AG04449 (cell line): ENCODE data around the gene DISP2.

Experiments used
- CTCF ChIA-PET: fragments of 350-600 bp; formaldehyde crosslinking; extraction: SDS; loops from one replicate; lab custom pipeline; 2021; ENCODE audit warnings: antibody characterized with exemption; lab: Yijun Ruan, JAX
- POLR2A ChIA-PET: fragments of 400-600, 350-600 bp; formaldehyde crosslinking; extraction: SDS; loops from one replicate; lab custom pipeline; 2020; ENCODE audit warnings: antibody characterized with exemption, inconsistent platforms; lab: Yijun Ruan, JAX
- DNase-seq: peaks from one replicate; pipeline ENCODE4 v3.0.0-alpha.2; 2010; ENCODE audit warnings: low read depth, low spot score
- H3K4me3 ChIP-seq: 2 replicates; pipeline ENCODE4 v1.5.1; 2011; ENCODE audit warnings: low read depth, mild to moderate bottlenecking, control low read depth, low read length
- TF ChIP-seq, protein P1 (sequence below): IDR thresholded peaks from one replicate; pipeline ENCODE4 v1.5.1; 2011; ENCODE audit warnings: mild to moderate bottlenecking, moderate library complexity, low read length, control low read depth, inconsistent platforms; ENCODE audit not compliant: insufficient read depth; ENCODE audit errors: missing control alignments

DISP2 gene

DNA sequence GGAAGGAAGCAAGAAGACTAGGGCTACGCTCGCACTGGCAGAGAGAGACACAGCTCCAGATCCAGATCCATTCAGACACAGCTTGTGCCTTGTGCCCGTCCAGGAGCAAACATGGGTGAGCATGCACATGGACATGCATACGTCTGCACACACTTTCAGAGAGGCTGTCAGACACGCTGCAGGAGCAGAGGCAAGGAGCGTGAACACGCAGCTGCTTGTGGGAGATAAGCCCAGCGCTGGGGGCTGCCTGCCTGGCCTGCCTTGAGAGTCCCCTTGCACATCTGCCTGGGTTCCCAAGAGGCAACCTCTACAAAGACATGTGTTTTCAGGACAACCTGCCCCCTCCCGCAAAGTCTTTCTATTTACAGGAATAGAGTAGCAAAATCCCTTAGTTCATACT, 69.2 kb downstream of the DISP2 start:
- ChIA-PET CTCF (interaction anchor here (1.2 to 2.3 kb wide), 2 partner anchors 152 to 154 kb away, joined by 3 to 12 read pairs; no protein-coding TSS in a partner anchor), POLR2A (no interaction called here)
- TF ChIP-seq, protein P1, sequence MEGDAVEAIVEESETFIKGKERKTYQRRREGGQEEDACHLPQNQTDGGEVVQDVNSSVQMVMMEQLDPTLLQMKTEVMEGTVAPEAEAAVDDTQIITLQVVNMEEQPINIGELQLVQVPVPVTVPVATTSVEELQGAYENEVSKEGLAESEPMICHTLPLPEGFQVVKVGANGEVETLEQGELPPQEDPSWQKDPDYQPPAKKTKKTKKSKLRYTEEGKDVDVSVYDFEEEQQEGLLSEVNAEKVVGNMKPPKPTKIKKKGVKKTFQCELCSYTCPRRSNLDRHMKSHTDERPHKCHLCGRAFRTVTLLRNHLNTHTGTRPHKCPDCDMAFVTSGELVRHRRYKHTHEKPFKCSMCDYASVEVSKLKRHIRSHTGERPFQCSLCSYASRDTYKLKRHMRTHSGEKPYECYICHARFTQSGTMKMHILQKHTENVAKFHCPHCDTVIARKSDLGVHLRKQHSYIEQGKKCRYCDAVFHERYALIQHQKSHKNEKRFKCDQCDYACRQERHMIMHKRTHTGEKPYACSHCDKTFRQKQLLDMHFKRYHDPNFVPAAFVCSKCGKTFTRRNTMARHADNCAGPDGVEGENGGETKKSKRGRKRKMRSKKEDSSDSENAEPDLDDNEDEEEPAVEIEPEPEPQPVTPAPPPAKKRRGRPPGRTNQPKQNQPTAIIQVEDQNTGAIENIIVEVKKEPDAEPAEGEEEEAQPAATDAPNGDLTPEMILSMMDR: no peak
- H3K4me3 ChIP-seq: no peak overlapping the region
- DNase-seq: no peak

DNA sequence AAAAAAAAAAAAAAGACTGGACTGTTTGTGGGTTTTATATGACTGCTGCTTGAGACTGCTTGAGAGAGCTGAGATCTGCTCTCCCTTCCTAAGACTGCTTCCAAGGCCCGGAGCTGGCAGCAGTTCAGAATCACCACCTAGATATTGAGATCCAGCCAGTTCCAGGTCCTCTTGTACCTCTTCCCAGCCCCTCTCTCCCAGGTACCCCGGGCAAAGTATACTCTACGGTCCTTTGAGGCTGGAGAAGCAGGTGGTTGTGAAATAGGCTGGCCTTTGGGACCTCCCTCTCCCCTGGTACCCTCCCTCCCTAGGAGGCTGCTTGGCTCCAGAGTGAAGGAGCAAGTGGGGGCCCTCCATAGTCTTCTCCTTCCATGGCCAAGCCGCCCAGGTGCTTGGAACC, 70.2 kb downstream of the DISP2 start:
- TF ChIP-seq, protein P1: no peak
- CTCF ChIA-PET: interaction anchor here (1.0 to 1.4 kb wide), 2 partner anchors 84 to 149 kb away, joined by 3 read pairs; no protein-coding TSS in a partner anchor
- POLR2A ChIA-PET: no interaction called here
- no peak overlapping the region for H3K4me3 ChIP-seq
- DNase-seq: no peak
